Stimulated activated CD8-positive, alpha-beta memory T cell treated with anti-CD3 and anti-CD28 coated beads, Interleukin-7, amount 100 ng/mL, for 48 hours (primary cell): ENCODE results near the gene IFITM10.
A peak's percentile ranks its signal among the peaks of the same experiment; 100 is the strongest.
"Not testable (repeated sequence)": the region's sequence is repeated elsewhere in the genome, so short reads cannot be mapped to it uniquely, and the experiment has no call there.

ENCODE experiments used
- DNase-seq, 2 donors: peaks; one replicate each; pipeline ENCODE4 v3.0.0-alpha.2; 2020; ENCODE audit warnings: low read depth in 1 of 2; ENCODE audit errors: extremely low read depth in 1 of 2

IFITM10 gene

DNA sequence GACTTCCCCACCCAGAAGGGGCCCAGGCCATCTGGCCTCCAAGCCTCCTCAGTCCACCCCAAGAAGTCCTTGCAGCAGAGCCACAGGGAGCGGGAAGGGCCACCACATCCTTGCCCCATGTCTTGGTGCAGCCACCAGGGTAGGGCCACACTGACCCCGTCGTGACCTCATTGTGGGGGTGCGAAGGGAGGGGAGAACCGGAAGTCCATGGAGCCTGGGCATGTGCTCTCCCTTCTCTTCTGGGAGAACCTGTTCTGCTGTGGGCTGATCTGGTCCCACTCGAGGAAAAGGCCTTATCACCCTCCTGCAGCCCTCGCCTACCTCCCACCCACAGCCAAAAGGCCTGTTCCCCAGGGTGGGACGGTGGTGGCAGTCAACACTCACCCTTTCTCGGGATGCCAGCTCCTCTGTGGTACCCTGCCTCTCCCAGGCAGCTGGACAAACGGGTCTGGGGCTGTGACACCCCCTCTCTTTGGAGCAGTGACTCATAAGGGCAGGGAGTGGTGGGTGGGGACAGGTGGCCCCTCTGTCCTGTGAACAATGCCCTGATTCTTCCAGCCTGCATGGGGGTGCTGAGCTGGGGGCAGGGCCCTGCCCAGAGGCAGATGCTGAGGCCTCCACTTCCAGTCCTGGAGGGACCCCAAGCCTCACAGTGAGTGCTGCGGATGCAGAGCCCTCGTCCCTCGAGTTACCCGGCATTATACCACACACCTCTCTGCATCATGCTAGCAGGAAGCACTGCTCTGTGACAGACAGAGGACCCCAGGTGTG is 27.9 kb upstream of the IFITM10 start:
- no peak for DNase-seq

DNA sequence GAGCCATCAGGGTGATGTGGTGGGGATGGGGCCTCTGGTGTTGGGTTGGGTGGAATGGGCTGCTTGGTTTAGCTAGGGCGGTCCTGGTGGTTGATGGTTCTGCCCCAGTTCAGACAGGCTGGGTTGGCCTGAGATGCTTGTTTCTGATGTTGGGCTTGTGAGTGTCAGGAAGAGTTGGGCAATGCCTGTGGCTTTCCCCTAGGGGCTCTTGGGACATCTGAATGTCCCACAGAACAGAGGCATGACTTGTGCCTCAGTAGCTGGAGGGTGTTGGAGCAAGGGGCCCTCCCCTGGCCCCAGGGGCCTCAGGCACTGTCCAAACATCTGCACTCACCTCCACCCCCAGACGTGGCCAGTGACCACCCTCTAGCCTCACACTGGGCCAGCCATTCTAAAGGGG is 27.3 kb upstream of the IFITM10 start:
- DNase-seq = no peak

DNA sequence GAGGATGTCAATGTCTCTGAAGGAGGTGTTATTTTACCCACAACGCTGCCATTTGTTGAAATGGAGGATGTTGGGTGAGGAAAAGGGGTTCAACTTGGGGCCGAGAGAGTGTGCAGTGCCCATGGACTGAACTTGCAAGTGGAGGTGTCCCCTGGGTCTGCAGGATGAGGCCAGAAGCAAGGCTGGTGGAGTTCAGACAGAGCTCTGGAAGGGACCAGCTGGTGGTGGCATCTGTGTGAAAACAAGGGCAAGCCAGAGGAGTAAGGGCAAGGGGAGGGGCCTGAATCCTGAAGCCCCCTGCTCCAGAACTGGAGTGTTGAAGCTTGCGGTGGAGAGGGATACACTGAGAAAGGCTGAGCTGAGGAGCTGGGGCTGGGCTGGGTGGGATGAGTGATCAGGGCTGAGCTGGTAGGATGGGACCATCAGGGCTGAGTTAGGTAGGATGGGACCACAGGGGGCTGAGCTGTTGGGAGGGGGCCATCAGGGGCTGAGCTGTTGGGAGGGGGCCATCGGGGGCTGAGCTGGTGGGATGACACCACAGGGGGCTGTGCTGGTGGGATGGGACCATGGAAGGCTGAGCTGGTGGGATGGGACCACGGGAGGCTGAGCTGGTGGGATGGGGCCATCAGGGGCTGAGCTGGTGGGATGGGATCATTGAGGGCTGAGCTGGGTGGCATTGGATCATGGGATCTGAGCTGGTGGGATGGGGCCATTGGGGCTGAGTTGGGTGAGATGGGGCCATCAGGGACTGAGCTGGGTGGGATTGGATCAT is 26.7 kb upstream of the IFITM10 start:
- no peak for DNase-seq

DNA sequence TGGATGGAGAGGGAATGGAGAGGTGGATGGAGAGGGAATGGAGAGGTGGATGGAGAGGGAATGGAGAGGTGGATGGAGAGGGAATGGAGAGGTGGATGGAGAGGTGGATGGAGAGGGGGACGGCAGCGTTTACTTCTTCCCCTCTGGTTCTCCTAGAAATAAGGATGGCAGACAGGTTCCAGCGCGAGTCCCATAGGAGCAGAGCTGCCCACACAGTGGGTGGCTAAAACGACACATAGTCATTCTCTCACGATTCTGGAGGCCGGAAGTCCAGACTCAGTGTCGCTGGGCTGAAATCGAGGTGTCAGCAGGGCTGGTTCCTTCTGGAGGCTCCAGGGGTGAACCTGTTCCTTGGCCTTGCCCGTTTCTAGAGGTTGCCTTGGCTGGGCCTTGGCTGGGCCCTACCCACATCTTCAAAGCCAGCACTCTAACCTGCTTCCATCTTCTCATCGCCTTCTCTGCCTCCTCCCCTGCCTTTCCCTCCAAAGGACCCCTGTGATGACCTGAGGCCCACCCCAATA is 26.0 kb upstream of the IFITM10 start:
- DNase-seq = no peak

DNA sequence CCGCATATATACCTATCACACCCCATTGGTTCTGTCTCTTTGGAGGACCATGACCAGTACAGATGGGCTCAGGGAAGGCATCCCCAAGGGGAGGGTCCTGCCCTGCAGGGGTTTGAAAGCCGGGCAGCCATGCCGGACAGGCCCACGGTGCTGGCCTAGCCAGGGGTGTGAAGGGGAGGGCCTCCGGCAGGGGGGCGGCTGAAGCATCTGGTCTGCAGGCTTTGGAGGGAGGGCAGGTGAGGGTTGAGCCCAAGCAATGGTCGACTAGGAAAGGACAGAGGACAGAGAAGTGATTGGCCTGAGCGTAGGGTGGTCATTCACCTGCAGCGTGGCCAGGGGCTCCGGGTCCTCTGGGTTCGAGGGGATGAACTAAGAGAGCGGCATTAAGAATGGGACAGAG is 24.5 kb upstream of the IFITM10 start:
- DNase-seq = no peak

DNA sequence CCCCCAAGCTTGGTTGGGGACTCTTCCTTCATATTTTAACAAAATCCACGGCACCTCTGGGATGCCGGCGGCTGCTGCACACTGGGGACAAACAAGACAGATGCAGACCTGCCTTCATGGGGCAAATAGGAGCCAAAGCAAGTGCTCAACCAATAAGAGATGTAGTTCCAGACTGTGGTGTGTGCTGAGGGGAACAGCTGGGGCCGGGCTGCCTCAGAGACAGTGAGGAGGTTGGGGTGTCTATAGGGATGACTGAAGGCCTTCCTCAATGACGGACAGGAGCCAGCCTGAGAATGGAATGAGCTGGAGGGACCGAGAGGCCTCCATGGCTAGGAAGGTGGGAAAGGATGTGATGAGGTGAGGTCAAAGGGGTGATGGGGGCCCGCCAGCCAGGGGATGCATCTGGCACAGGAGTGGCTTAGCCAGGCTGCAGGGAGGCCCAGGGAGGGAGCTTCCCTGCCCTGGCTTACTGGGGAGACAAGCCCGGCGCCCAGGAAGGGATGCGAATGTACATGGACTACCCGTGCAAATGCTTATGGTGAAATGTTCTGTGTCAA is 23.7 kb upstream of the IFITM10 start:
- no peak for DNase-seq

DNA sequence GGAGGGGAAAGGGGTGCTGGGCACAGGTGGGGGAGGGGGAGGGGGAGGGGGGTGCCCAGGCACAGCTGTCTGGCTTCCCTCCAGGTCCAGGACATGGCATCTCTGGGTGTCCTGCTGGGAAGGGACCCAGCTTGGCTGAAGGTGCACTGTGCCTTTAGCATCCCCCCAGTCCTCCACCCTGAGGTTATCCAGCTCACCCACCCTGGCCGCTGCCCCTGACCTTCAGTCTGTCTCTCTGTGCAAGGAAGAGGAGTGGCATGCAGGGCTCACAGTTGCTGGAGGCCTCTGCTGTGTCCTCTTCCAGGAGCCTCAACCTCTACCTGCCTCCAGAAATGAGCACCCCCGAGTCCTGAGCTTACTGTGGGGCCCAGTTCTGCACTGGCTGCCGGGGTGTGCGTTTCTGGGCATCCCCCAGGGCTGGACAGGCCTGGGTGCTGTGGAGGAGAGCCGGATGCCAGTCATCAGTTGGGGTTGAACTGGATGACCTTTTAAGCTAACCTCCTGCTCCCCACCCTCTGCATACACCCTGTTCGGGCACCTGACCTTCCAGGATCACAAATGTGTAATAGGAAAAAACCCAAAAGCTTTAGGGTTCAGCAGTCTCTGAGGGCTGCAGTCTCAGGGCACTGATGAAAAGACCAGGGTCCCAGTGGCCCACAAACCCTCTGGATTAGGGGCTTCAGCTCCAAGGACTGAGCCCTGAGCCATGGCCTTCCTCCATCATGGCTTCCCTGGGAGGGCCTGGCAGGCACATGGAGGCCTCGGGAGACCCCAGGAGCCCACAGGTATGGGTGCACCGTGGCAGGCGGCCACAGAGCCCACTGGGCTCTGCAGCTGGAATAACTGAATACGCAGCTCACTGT is 23.0 kb upstream of the IFITM10 start:
- no peak for DNase-seq

DNA sequence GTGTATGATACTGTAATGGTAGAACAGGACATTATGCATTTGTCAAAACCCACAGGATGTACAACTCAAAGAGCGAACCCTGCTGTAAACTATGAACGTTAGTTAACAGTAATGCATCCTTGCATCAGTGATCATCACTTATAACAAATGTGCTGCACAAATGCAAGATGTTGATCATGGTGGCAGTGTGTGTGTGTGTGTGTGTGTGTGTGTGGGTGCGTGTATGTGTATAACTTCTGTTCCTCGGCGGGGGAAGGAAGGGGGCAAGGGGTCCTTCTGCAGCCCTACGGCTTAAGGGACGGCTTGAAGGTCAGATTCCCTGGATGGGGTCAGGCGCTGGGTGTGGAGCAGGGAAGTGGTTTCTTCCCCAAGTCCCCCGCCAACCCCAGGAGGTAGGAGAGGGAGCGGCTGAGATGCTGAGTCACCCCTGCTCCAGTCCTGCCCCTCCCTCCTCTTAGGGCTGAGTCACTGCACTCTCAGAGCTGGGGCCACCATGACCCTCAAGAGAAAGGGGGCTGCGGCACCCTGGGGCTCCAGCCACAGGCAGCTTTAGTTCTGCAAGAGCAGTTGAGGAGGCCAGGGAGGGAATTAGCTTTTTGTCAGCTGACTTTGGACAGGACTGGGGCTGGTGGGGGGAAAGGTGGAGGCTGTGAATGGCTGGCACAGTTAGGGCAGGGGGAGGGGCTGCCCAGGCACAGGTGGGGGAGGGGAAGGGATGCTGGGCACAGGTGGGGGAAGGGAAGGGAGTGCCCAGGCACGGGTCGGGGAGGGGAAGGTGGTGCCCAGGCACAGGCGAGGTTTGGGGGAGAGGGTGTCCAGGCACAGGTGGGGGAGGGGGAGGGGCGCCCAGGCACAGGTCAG is 22.1 kb upstream of the IFITM10 start:
- DNase-seq = peak in 1 of 2 donors; percentile 68

DNA sequence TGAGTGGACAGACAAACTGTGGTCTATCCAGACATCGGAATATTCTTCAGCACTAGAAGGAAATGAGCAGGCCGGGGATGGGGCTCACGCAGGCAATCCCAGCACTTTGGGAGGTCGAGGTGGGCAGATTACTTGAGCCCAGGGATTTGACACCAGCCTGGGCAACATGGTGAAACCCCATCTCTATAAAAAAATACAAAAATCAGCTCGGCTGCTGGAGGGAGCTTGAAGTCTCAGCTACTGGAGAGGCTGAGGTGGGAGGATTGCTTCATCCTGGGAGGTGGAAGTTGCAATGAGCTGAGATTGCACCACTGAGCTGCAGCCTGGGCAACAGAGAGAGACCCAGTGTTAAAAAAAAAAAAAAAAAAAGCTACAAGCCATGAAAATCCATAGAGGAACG is 21.3 kb upstream of the IFITM10 start:
- no peak for DNase-seq

DNA sequence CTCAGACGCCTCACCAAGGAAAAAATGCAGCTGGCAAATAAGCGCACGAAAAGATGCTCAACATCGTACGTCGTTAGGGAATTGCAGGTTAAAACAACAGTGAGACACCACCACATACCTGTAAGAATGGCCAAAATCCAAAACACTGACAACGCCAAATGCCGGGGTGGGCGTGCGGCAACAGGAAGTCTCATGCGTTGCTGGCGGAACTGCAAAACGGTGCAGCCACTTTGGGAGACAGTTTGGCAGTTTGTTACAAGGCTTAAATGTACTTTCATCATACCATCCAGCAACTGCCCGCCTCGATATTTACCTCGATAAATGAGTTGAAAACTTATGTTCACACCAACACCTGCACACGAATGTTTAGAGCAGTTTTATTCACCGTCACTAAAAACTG is 20.9 kb upstream of the IFITM10 start:
- no peak for DNase-seq

DNA sequence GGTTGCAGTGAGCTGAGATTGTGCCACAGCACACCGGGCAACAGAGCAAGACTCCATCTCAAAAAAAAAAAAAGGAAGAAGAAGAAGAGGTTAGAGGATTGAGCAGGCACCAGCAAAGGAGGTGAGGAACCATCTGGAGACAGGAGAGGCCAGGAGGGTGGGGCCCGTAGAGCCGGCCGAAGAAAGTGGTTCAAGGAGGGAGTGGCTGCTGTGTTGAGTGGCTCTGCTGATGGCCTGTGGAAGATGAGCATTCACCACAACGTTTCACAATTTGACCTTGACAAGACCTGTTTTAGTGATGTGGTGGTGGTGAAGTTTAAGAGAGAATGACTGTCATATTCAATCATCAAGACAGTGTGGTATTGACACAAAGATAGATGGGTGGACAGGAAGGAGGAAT is 20.1 kb upstream of the IFITM10 start:
- no peak for DNase-seq

DNA sequence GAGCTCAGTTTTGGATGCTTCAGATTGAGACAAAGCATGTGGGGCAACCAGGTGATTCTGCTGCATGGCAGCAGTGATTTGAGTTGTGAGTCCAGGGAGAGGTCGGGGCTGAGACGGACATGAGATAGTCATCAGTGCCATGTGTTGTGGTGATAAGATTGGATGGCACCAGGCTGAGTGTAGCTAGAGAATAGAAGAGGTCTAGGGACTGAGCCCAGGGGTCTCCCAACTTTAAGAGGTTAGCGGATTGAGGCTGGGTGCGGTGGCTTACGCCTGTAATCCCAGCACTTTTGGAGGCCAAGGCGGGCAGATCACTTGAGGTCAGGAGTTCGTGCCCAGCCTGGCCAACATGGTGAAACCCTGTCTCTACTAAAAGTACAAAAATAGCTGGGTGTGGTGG is 19.7 kb upstream of the IFITM10 start:
- no peak for DNase-seq

DNA sequence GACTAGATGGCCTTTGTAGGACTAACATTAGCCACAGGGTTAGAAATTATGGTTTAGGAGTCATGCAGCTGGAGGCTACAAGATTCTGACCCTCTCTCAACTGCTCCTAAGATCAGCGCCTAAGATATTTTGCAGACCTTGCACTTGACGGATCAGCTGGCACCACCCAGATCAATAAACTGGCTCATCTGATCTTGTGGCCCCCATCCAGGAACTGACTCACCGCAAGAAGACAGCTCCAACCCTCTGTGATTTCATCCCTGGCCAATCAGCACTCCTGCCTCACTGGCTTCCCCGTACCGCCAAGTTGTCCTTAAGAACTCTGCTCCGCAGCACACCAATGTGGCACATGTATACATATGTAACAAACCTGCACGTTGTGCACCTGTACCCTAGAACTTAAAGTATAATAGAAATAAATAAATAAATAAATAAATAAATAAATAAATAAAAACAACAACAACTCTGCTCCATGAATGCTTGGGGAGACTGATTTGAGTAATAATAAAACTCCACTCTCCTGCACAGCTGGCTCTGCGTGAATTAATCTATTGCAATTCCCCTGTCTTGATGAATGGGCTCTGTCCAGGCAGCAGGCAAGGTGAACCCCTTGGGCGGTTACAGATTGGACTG is 19.0 kb upstream of the IFITM10 start:
- not testable (repeated sequence) for DNase-seq

DNA sequence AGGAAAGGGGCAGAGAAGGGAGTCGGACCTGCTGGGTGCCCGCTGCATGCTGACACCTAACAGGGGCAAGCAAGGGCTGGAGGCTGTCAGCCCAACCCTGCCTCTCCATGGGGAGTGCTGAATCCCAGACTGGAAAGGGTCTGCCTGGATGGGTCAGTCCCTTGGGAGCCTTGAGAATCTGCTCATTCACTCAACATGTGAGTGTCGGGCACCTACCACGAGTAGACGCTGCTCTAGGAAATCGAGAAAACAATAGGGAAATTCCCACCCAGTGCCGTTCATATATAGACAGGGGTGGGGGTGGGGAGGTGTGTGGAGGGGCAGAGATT is 17.7 kb upstream of the IFITM10 start:
- no peak for DNase-seq

DNA sequence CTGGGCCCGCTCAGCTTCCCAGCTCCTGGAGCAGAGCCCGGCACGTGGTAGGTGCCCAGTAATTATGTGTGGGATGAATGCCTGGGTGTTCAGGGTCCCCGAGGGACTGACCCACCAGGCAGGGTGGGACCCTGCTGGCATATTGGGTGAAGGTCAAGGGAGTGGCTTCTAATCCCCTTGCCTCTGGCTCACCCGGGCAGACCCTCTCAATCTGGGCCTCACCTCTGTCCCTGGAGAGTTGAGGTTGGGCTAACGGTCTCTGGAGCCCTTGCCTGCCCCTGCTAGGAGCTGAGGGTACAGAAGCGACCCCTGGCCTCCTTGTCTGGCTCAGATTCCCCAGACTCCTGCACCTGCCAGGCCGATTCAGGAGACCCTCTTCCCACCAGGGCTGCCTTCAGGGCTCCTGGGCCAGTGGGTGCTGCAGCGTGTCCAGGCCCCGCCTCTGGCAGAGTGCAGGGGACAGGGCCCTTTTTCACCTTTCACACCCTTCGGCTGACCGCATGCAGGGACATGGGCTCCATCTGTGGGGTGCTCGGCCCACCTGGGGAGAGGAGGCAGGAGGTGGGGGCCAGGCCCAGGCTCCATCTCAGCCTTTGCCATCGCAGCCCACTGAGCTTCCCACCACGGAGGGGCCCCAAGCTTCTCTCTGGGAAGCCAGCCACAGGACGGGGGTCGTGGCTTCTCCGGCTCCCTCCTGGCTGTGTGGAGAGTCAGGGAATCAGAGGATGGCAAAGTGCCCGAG is 17.2 kb upstream of the IFITM10 start:
- no peak for DNase-seq

DNA sequence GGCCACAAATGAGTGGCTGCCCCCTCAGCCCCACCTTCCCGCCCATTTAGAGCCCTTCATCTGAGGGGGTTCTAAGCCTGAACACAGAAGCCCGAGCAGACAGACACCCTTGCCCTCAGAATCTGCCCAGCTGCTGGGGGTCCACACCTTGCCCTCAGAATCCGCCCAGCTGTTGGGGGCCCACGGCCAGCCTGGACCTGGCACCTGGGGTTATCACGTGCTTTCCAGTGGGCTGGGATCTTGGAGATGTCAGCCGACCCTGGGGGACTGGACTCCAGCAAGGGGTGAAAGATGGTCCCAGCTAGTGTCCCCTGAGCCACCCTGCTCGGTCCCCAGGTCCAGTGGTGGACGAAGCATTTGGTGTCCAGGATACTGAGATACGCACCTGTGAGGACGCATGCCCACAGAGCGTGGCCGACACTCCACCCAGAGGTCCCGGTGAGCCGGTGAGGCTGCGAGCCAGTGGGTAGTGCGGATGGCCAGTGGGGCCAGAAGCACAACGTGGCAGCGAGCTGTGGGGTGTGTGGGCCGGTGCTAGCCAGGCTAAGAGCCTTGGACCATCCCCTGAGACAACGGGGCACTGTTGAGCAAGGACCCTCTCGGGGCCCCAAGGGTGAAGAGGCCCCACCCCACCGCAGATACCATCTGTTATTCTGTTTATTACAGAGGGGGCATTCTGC is 16.5 kb upstream of the IFITM10 start:
- DNase-seq = no peak

DNA sequence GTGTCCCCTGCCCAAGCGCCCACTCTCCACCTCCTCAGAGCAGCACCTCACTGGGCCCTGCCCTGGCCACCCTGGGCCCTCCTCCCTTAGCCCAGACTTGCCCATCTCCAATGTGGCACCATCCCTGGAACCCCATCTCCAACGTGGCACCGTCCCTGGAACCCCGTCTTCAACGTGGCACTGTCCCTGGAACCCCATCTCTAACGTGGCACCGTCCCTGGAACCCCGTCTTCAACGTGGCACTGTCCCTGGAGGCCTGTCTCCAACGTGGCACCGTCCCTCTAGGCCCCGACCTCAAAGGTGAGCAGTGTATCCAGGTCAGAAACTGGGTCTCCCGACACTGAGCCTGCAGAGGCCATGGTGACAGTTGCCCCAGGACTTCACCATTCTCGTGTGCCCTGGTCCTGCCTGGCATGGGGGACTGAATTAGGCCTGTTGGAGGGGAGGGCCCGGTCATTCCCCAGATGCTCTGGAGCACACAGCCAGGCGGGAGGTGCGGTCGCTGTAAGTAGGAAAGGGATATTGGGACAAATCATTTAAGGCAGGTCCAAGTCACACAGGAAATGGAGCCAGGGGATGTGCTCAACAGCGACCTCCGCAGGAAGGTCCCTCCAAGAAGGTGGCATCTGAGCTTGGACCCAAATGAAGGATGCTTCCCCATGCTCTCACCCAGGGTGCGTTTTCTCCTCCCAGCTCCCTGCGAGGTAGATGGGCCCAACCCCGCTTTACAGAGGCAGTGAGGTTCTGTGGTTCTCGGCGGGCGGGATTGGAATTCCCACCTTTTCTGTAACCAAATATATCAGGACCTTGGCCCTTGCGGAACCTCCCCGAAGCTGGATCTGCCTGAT is 15.7 kb upstream of the IFITM10 start:
- DNase-seq = no peak
